ENCODE data around the gene CFDP1.

GRCh38 chr16:75443298-75443697, 10.0 kb upstream of the CFDP1 start:
- no peak for TF ChIP-seq KDM1A (IDR thresholded peaks at IDR 0.05; ENCODE audit: low read depth)
- no peak for TF ChIP-seq EP300 (IDR thresholded peaks at IDR 0.05)
- TF ChIP-seq CTCF (IDR thresholded peaks at IDR 0.05): no peak
- TF ChIP-seq BHLHE40 (IDR thresholded peaks at IDR 0.05; ENCODE audit: low read depth, low read length): no peak
